Measurements from ENCODE around the gene WDR43. TPM values are rescaled to one million over a fixed set of nuclear protein-coding genes. Genes with fewer than 3 reads are reported as not detected.
"Not testable (repeated sequence)": the region's sequence is repeated elsewhere in the genome, so short reads cannot be mapped to it uniquely, and the experiment has no call there.

WDR43 gene
- total RNA-seq, 2 donors from 2014 or later = 75.0 to 110 TPM

DNA sequence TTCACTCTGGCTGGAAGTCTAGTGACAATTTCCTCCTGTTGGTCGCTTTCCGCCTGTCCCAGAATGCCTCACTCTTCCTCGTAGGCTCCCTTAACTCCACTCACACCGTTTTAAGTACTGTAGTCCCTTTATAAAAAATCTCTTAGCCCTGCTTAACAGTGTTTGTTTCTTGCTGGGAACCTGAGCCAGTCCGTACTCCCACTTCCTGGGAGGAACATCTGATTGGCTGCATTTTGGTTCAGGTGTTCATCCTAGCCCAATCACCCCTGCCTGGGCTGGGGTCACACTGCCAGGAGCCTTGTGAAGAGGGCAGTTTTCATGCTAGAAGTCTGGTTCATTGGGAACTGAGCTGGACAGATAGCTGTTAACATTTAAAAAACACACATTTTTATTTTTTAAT, 61.0 kb downstream of the WDR43 start:
- Mint-ChIP-seq H3K27ac (no peak overlapping the region), H3K4me3 (no peak overlapping the region), H3K36me3 (ENCODE audit: insufficient read depth in 2 of 2) (no peaks in the 10 kb centered on the region), H3K4me1 (ENCODE audit: low read depth) (peaks cover under 1% of the 10 kb centered on the region), H3K27me3 (ENCODE audit: low read depth) (no peaks in the 10 kb centered on the region), H3K9me3 (no peaks in the 10 kb centered on the region)
- ATAC-seq (replicated peaks in 1 of 2) = no peak
- DNase-seq = no peak

DNA sequence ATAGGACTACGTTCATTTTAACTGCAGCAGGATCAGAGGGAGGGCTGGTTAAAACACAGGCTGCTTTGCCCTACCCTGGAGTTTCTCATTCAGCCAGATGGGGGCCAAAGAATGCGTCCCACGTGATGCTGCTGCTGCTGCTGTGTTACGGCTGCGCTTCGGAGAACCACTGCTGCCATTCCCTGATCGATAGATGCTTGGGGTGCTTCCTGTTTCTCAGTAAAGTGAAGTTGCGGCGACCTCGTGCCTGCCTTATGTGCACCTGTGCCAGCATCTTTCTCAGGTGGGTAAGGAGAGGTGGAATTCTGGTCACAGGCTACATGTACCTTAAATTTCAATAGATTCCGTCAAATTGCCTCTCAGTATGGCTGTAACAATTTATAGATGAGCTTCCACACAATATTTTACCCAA, 62.0 kb downstream of the WDR43 start:
- no peaks in the 10 kb centered on the region for H3K36me3 Mint-ChIP-seq (ENCODE audit: insufficient read depth in 2 of 2)
- no peaks in the 10 kb centered on the region for H3K27me3 Mint-ChIP-seq (ENCODE audit: low read depth)
- H3K9me3 Mint-ChIP-seq = no peaks in the 10 kb centered on the region
- H3K4me3 Mint-ChIP-seq = peak overlapping the region in 1 of 2 donors; percentile 33
- no peak overlapping the region for H3K27ac Mint-ChIP-seq
- DNase-seq (peak; percentile 20 to 24), ATAC-seq (replicated peaks in 1 of 2) (peak; percentile 48 to 58)
- no peaks in the 10 kb centered on the region for H3K4me1 Mint-ChIP-seq (ENCODE audit: low read depth)

DNA sequence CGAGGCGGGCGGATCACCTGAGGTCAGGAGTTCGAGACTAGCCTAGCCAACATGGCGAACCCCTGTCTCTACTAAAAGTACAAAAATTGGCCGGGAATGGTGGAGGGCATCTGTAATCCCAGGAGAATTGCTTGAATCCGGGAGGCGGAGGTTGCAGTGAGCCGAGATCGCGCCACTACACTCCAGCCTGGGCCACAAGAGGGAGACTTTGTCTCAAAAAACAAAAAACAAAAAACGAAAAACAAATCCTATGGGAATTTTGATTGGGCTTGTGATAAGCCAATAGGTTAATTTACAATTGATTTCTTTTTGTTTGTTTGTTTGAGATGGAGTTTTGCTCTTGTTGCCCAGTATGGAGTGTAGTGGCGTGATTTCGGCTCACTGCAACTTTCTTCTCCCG, 62.4 kb downstream of the WDR43 start:
- H3K4me1 Mint-ChIP-seq (ENCODE audit: low read depth) = no peaks in the 10 kb centered on the region

DNA sequence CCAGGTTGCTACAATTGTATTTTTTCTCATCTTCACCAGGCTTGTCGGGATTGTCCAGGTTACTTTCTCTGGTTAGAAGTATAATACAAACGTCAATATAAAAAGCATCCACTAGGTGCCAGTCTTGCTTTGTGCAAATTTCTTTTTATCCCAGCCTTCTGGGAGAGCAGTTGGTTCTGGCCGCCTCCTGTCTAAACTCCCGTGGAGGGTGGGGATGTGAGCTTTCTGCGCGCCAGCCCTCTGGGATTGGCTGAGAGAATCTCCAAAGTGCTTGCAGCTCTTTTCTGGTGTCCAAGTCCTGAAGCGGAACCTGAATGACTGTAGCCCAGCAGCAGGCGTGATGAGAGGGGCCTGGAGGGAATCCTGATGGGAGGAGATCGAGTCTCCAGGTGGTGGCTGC, 64.2 kb downstream of the WDR43 start:
- ATAC-seq (replicated peaks in 1 of 2) (peak; percentile 61 to 72), DNase-seq (peak; percentile 19 to 54)
- Mint-ChIP-seq H3K27me3 (ENCODE audit: low read depth) (no peaks in the 10 kb centered on the region), H3K36me3 (ENCODE audit: insufficient read depth in 2 of 2) (no peaks in the 10 kb centered on the region), H3K4me3 (no peak overlapping the region), H3K27ac (no peak overlapping the region), H3K9me3 (no peaks in the 10 kb centered on the region), H3K4me1 (ENCODE audit: low read depth) (no peaks in the 10 kb centered on the region)

More for the DNA sequence above, 62.4 kb downstream of the WDR43 start:
- H3K27me3 Mint-ChIP-seq (ENCODE audit: low read depth) = no peaks in the 10 kb centered on the region
- no peak overlapping the region for H3K4me3 Mint-ChIP-seq
- DNase-seq = no peak
- no peaks in the 10 kb centered on the region for H3K9me3 Mint-ChIP-seq
- no peak overlapping the region for H3K27ac Mint-ChIP-seq
- H3K36me3 Mint-ChIP-seq (ENCODE audit: insufficient read depth in 2 of 2) = no peaks in the 10 kb centered on the region
- no peak for ATAC-seq (replicated peaks in 1 of 2)

DNA sequence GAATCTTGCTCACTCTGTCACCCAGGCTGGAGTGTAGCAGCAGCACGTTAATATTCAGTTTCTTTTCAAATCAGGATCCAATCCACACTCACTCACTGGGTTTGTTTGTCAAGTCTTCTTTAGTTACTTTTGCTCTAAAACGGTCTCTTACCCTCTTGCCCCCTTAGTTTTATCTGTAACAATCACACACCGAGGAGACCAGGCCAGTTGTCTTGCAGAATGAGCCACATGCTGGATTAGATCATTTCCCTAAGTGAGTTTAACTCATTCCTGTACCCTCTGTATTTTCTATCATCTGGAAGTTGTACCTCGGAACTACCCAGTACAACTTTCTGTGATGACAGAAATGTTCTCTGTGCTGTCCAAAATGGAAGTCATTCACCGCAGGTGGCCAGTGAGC, 65.9 kb downstream of the WDR43 start:
- no peaks in the 10 kb centered on the region for H3K36me3 Mint-ChIP-seq (ENCODE audit: insufficient read depth in 2 of 2)
- ATAC-seq (replicated peaks in 1 of 2) = no peak
- H3K27ac Mint-ChIP-seq = no peak overlapping the region
- no peaks in the 10 kb centered on the region for H3K4me1 Mint-ChIP-seq (ENCODE audit: low read depth)
- no peak for DNase-seq
- H3K4me3 Mint-ChIP-seq = no peak overlapping the region
- H3K27me3 Mint-ChIP-seq (ENCODE audit: low read depth) = no peaks in the 10 kb centered on the region
- H3K9me3 Mint-ChIP-seq = no peaks in the 10 kb centered on the region

DNA sequence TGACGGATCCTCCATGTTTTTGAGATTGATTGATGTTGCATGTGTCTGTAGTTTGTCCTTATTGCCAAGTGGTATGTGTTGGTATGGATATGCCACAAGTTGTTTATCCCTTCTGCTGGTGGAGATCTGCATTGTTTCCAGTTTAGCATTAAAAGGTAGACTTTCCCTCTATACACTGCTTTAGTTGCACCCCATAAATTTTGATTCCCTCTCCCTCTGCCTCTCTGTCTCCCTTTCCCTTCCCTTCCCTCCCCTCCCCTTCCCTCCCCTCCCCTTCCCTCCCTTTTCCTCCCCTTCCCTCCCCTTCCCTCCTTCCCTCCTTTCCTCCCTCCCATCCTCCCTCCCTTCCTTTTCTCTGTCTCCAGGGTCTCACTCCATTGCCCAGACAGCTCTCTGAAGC, 68.0 kb downstream of the WDR43 start:
- H3K36me3 Mint-ChIP-seq (ENCODE audit: insufficient read depth in 2 of 2) = no peaks in the 10 kb centered on the region
- no peak for ATAC-seq (replicated peaks in 1 of 2)
- H3K4me3 Mint-ChIP-seq = no peak overlapping the region
- H3K9me3 Mint-ChIP-seq = no peaks in the 10 kb centered on the region
- DNase-seq = no peak
- no peak overlapping the region for H3K27ac Mint-ChIP-seq
- H3K4me1 Mint-ChIP-seq (ENCODE audit: low read depth) = no peaks in the 10 kb centered on the region
- H3K27me3 Mint-ChIP-seq (ENCODE audit: low read depth) = no peaks in the 10 kb centered on the region

DNA sequence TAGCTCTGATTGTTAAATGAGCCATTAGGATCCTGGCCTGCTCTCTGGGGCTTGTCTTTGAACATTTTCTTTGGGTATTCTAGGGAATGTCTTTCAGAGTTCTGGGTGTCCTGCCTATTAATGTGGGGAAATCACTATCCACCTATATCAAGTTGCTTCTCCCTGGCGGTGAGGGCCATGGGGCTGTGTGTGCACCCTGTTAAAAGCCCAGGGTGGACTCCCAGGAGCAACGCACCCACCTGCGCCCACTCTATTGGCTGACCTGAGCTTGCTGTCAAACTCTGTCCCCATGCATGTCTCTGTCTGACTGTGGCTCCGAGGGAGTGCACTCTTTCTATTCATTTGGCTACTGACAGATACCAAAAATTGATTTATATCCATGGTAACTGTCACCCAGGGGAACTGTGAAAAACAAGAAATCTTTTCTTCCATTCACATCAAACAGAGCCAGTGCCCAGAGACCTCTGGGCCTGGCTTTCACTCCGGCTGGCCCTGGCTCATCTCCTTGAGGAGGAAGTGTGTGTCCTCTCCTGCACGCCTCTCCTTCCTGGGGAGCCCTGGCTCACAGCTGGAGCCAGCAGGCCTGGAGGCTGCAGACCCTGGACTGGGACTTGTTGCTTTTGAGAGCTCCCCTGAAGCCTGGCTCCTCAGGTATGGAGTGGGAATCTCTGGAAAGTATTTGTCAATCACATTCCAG, 76.1 kb downstream of the WDR43 start:
- H3K27ac Mint-ChIP-seq = no peak overlapping the region
- H3K36me3 Mint-ChIP-seq (ENCODE audit: insufficient read depth in 2 of 2) = peaks cover 2 to 3% of the 10 kb centered on the region in 2 donors
- peaks cover 0 to 3% of the 10 kb centered on the region in 2 donors for H3K9me3 Mint-ChIP-seq
- H3K4me3 Mint-ChIP-seq = no peak overlapping the region
- DNase-seq (no peak), ATAC-seq (replicated peaks in 1 of 2) (no peak)
- H3K27me3 Mint-ChIP-seq (ENCODE audit: low read depth) = peaks cover 8% of the 10 kb centered on the region
- peaks cover 11% of the 10 kb centered on the region for H3K4me1 Mint-ChIP-seq (ENCODE audit: low read depth)

DNA sequence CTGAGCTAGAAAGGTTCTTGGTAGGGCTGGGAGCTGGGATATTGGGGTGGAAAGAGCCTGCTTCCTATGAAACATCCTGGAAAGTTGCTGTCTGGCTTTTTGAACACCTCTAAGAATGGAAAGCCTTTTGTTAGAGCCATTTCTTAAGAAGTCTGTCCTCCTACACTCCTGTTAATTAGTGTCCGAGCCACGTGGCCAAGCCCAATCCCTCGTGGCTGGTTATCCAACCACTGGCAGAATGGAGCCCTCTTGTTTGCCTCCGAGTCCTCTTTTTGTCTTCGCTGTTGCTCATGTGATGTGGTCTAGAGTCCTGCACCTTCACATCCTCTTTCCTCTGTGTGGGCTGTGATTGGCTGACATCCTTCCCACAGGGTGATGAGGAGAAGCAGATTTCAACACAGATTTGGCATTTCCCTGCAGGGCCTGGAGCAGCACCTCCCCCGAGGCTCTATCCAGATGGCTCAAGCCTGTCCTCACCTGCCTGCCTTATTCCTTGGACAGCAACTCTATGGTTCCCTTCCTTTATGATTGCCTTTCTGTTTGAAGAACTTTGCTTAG, 78.4 kb downstream of the WDR43 start:
- Mint-ChIP-seq H3K27ac (no peak overlapping the region), H3K27me3 (ENCODE audit: low read depth) (peaks cover 8% of the 10 kb centered on the region), H3K36me3 (ENCODE audit: insufficient read depth in 2 of 2) (peaks cover 2 to 3% of the 10 kb centered on the region in 2 donors), H3K9me3 (peaks cover 0 to 3% of the 10 kb centered on the region in 2 donors), H3K4me1 (ENCODE audit: low read depth) (peaks cover 11% of the 10 kb centered on the region), H3K4me3 (no peak overlapping the region)
- ATAC-seq (replicated peaks in 1 of 2) (no peak), DNase-seq (no peak)

DNA sequence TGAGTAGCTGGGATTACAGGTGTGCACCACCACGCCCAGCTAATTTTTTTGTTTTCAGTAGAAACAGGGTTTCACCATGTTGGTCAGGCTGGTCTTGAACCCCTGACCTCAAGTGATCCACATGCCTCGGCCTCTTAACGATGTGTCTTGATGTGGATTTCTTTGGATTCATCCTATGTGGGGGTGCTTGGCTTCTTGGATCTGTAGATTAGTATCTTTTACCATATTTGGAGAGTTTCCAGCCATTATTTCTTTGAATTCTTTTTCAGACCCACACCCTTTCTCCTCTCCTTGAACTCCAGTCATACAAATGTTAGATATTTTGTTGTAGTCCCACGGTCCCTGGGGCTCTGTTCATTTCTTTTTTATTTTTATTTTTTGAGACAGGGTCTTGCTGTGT, 79.8 kb downstream of the WDR43 start:
- DNase-seq = no peak
- H3K27ac Mint-ChIP-seq = no peak overlapping the region
- peaks cover 2 to 3% of the 10 kb centered on the region in 2 donors for H3K36me3 Mint-ChIP-seq (ENCODE audit: insufficient read depth in 2 of 2)
- peaks cover 11% of the 10 kb centered on the region for H3K4me1 Mint-ChIP-seq (ENCODE audit: low read depth)
- peaks cover 0 to 3% of the 10 kb centered on the region in 2 donors for H3K9me3 Mint-ChIP-seq
- H3K4me3 Mint-ChIP-seq = no peak overlapping the region
- H3K27me3 Mint-ChIP-seq (ENCODE audit: low read depth) = peaks cover 8% of the 10 kb centered on the region
- ATAC-seq (replicated peaks in 1 of 2) = no peak

DNA sequence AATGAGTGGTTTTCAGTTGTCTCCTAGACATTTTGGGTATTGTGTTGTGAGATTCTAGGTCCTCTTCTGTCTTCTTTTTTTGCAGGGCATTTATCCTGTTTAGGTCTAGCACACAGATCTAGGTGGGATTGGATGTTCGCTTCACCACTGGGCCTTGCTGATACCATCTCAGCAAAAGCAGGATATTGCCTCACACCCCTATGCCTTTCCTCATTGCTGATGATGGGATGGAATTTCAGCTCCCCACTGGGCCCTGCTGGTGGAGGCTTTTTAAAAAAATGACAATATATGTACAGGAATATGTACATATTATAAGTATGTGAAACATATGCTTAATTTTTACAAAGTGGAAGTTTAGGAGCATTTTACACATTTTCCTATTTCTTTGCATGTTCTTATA, 81.2 kb downstream of the WDR43 start:
- Mint-ChIP-seq H3K4me3 (no peak overlapping the region), H3K4me1 (ENCODE audit: low read depth) (peaks cover 11% of the 10 kb centered on the region), H3K27ac (no peak overlapping the region), H3K9me3 (peaks cover 0 to 3% of the 10 kb centered on the region in 2 donors), H3K27me3 (ENCODE audit: low read depth) (peaks cover 8% of the 10 kb centered on the region), H3K36me3 (ENCODE audit: insufficient read depth in 2 of 2) (peaks cover 2 to 3% of the 10 kb centered on the region in 2 donors)
- DNase-seq (no peak), ATAC-seq (replicated peaks in 1 of 2) (no peak)

DNA sequence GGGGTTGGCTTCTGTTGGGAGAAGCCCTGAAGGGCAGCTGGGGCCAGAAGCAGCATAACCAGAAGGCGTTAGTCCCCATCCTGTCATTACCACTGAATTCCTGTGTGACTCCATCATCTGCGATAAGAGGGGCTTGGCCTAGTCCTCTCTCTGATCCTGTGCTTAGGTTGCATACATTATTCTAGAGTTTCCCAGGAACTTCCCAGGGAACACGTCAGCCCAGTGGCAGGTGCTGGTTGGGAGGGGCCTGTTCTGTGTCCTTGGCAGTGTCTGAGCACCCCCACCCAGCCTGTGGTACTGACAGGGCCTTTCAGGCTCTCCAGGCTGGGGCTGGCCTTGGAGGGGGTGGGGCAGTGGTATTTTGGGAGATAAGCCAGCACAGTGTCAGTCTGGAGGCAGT, 82.1 kb downstream of the WDR43 start:
- Mint-ChIP-seq H3K4me3 (no peak overlapping the region), H3K9me3 (peaks cover 0 to 3% of the 10 kb centered on the region in 2 donors), H3K36me3 (ENCODE audit: insufficient read depth in 2 of 2) (peaks cover 2 to 3% of the 10 kb centered on the region in 2 donors), H3K4me1 (ENCODE audit: low read depth) (peaks cover 11% of the 10 kb centered on the region), H3K27me3 (ENCODE audit: low read depth) (peaks cover 8% of the 10 kb centered on the region), H3K27ac (no peak overlapping the region)
- no peak for DNase-seq
- ATAC-seq (replicated peaks in 1 of 2) = no peak

DNA sequence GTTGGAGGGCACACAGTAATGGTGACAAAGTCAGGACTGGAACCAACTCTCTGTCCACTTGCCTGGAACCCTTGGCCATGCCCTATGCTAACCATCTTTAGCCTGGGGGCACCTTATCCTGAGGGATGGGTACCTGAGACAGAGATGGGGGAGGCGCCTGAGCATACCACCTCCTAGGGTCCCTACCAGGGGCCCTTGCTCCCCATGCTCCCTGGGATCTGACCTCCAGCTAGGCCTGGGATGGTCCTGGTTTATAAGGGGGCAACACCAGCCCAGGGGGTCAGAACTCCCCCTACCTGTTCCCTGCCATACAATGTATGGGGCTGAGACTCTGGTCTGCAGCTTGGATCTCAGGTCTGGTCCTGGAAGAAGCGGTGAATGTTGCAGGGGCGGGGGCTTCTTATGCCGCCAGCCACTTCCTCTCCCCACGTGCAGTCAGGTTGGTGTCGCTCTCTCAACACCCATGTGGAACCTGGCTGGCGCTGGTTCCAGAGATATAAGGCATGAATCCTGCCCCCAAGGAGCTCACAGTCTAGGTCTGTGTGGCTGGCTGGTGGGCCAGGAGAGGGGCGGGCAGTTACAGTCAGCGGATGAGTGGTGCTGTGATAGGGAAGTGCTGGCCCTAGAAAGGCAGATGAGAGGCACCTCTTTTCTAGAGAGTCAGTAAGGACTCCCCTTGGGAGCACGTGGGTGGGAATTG, 82.9 kb downstream of the WDR43 start:
- Mint-ChIP-seq H3K36me3 (ENCODE audit: insufficient read depth in 2 of 2) (peaks cover 2 to 3% of the 10 kb centered on the region in 2 donors), H3K27ac (no peak overlapping the region), H3K4me1 (ENCODE audit: low read depth) (peaks cover 11% of the 10 kb centered on the region), H3K27me3 (ENCODE audit: low read depth) (peaks cover 8% of the 10 kb centered on the region), H3K4me3 (no peak overlapping the region), H3K9me3 (peaks cover 0 to 3% of the 10 kb centered on the region in 2 donors)
- DNase-seq (no peak), ATAC-seq (replicated peaks in 1 of 2) (no peak)

DNA sequence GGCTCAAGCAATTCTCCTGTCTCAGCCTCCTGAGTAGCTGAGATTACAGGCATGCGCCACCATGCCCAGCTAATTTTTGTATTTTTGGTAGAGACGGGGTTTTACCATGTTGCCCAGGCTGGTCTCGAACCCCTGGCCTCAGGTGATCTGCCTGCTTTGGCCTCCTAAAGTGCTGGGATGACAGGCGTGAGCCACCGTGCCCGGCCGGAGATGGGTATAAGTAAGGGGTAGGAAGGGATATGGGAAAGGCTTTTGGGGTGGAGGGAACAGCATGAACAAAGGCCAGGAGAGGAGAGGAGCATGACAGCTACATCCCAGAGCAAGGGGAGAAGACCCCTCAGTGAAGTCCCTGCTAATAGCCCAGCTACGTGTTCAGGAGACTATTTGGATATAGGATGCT, 83.5 kb downstream of the WDR43 start:
- not testable (repeated sequence) for H3K4me3 Mint-ChIP-seq; H3K27me3 Mint-ChIP-seq (ENCODE audit: low read depth); ATAC-seq (replicated peaks in 1 of 2); H3K4me1 Mint-ChIP-seq (ENCODE audit: low read depth); H3K9me3 Mint-ChIP-seq; H3K36me3 Mint-ChIP-seq (ENCODE audit: insufficient read depth in 2 of 2); H3K27ac Mint-ChIP-seq; DNase-seq

Measured in activated T-cell treated with anti-CD3 and anti-CD28 coated beads, Interleukin-2, amount 50 U/mL, for 72 hours (primary cell).